Activated B cell treated with CpG ODN at 0.5 μM for 24 hours (primary cell): Measurements from ENCODE around the gene UBE2I. TPM values are rescaled to one million over a fixed set of nuclear protein-coding genes. Genes with fewer than 3 reads are reported as not detected.

Experiments
- ATAC-seq: fragments of 200-7000 bp; cut with Tn5 transposase; one replicate; pipeline ENCODE4 v1.10.0; 2021; ENCODE audit warnings: low read depth, mild to moderate bottlenecking, moderate library complexity
- CTCF ChIA-PET: fragments of 350-600 bp; sonication (Branson Sonifier 250); formaldehyde crosslinking; loops from one replicate; lab custom pipeline; 2021; ENCODE audit warnings: antibody characterized with exemption; lab: Charles Lee
- POLR2A ChIA-PET: fragments of 350-600 bp; sonication (Branson Sonifier 250); formaldehyde crosslinking; loops from one replicate; lab custom pipeline; 2021; ENCODE audit warnings: antibody characterized with exemption; lab: Charles Lee
- DNase-seq: peaks from one replicate; pipeline ENCODE4 v3.0.0; 2022
- H3K27ac Mint-ChIP-seq: one replicate; pipeline ENCODE4 v1.8.0; 2020; ENCODE audit warnings: mixed read lengths
- H3K27me3 Mint-ChIP-seq: one replicate; pipeline ENCODE4 v1.8.0; 2021; ENCODE audit warnings: mixed read lengths
- H3K36me3 Mint-ChIP-seq: one replicate; pipeline ENCODE4 v1.8.0; 2021; ENCODE audit warnings: low read depth, mixed read lengths
- H3K4me1 Mint-ChIP-seq: one replicate; pipeline ENCODE4 v1.8.0; 2021; ENCODE audit warnings: mixed read lengths
- H3K4me3 Mint-ChIP-seq: one replicate; pipeline ENCODE4 v1.8.0; 2020; ENCODE audit warnings: mild to moderate bottlenecking, mixed read lengths
- H3K9me3 Mint-ChIP-seq: one replicate; pipeline ENCODE4 v1.8.0; 2020; ENCODE audit warnings: mixed read lengths
- CTCF ChIP-seq: fragments of 200-600 bp; IDR thresholded peaks from one replicate; pipeline ENCODE4 v1.8.0; 2022; ENCODE audit warnings: antibody characterized with exemption, mild to moderate bottlenecking
- intact Hi-C: fragments of 100-400 bp; cut with micrococcal nuclease; formaldehyde crosslinking; loops from one replicate; pipeline ENCODE4 v1.15.1; 2024
- total RNA-seq: library from RNA; stranded (reverse); gene quantifications from 2 replicates; pipeline ENCODE4 v1.2.3, GENCODE V29; 2022

Gene UBE2I
- total RNA-seq, 1 donor from 2014 or later = 240 TPM

DNA sequence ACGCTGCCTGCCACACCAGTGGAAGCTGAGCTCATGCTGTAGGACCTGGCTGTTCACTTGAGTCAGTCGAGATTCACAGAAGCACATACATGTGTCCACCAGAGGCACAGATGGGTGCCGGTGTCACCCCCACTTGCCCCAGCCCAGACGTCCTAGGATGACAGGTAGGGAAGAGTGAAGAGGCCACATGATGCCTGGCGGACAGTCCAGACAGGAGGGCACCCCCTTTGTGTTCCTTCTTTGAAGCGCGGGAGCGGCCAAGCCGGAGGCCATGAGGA is 8.8 kb downstream of the UBE2I start:
- H3K4me3 Mint-ChIP-seq = no peak overlapping the region
- ChIA-PET CTCF (no interaction called here), POLR2A (interaction anchor here (1.4 kb wide), 1 partner anchor 10 kb away, joined by 3 read pairs; no protein-coding TSS in a partner anchor)
- H3K27me3 Mint-ChIP-seq = no peaks in the 10 kb centered on the region
- ATAC-seq (no peak), DNase-seq (no peak)
- H3K36me3 Mint-ChIP-seq = peaks cover 76% of the 10 kb centered on the region
- intact Hi-C loops = no loop called here
- no peaks in the 10 kb centered on the region for H3K9me3 Mint-ChIP-seq
- H3K4me1 Mint-ChIP-seq = peaks cover 8% of the 10 kb centered on the region
- TF ChIP-seq CTCF = no peak
- H3K27ac Mint-ChIP-seq = no peak overlapping the region

DNA sequence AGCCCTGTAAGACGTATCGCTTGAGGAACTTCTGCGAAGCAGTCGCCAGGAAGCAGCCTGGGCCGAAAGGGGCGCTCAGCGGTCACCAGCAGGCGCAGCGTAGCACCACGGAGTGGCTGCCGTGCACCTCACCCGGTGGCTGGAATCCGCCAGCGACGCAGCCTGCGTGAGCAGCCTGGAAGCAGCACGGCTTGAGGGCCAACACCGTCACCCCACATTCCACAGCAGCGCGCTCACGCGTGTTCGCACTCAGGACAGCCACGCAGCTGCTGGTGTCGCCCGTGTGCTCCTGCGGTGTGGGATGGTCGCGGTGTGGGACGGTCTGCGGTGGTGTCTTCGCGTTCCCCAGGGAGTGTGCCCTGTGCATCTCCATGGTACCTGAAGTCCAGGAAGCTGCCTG is 9.6 kb downstream of the UBE2I start:
- POLR2A ChIA-PET = no interaction called here
- no peak for TF ChIP-seq CTCF
- H3K27ac Mint-ChIP-seq = no peak overlapping the region

DNA sequence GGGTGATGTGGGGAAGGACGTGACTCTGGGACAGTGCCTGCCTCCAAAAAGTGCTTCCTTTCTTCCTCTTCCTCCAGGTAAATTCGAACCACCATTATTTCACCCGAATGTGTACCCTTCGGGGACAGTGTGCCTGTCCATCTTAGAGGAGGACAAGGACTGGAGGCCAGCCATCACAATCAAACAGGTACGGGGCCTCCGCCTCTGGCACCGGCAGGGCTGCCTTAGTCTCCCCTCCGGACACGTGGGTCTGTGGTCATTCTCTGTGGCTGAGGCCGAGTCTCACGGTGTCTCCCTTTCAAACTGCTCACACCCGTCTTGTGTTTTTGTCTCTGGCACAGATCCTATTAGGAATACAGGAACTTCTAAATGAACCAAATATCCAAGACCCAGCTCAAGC is 10.7 kb downstream of the UBE2I start:
- no peak for ATAC-seq
- H3K27me3 Mint-ChIP-seq = no peaks in the 10 kb centered on the region
- H3K9me3 Mint-ChIP-seq = no peaks in the 10 kb centered on the region
- DNase-seq = no peak
- CTCF ChIA-PET = no interaction called here
- H3K36me3 Mint-ChIP-seq = peaks cover 80% of the 10 kb centered on the region
- intact Hi-C loops = no loop called here
- no peak for TF ChIP-seq CTCF
- no peaks in the 10 kb centered on the region for H3K4me1 Mint-ChIP-seq
- no peak overlapping the region for H3K4me3 Mint-ChIP-seq
- no peak overlapping the region for H3K27ac Mint-ChIP-seq
- POLR2A ChIA-PET = no interaction called here

More for the DNA sequence above, 9.6 kb downstream of the UBE2I start:
- H3K4me3 Mint-ChIP-seq = no peak overlapping the region
- ATAC-seq (no peak), DNase-seq (no peak)
- peaks cover 76% of the 10 kb centered on the region for H3K36me3 Mint-ChIP-seq
- intact Hi-C loops = no loop called here
- H3K27me3 Mint-ChIP-seq = no peaks in the 10 kb centered on the region
- CTCF ChIA-PET = no interaction called here
- no peaks in the 10 kb centered on the region for H3K9me3 Mint-ChIP-seq
- H3K4me1 Mint-ChIP-seq = peaks cover 3% of the 10 kb centered on the region

DNA sequence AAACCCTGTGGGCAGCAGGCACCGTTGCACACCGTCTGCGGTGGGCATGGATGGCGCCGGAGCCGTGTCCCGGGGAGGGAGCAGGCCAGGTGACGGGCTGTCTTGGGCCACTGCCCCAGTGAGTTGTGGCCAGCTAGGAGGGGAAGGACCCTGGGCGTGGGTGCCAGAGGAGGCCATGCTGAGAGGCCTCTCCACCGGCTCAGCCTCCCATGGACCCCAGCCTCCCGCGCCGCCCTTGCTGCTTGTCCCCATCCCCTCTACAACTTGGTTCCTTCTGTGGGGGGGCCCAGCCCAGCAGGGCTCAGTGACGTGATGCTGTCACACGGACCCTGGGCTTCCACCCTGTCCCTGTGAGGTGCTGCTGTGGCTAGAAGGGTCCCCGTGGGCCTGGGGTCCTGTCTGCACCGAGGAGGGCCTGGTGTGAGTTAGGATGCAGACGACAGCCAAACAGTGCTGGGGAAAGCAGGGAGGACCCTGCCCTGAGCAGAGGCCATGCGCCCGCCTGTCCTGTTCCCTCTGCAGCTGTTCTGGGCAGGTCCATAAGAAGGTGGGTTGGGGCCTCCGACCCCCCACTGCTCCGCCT is 11.3 kb downstream of the UBE2I start:
- ChIA-PET CTCF (no interaction called here), POLR2A (interaction anchor here (0.6 kb wide), 1 partner anchor 421 kb away, joined by 11 read pairs; no protein-coding TSS in a partner anchor)
- H3K9me3 Mint-ChIP-seq = no peaks in the 10 kb centered on the region
- DNase-seq = no peak
- H3K27me3 Mint-ChIP-seq = no peaks in the 10 kb centered on the region
- no peak for TF ChIP-seq CTCF
- no peak overlapping the region for H3K4me3 Mint-ChIP-seq
- no peaks in the 10 kb centered on the region for H3K4me1 Mint-ChIP-seq
- intact Hi-C loops = no loop called here
- no peak for ATAC-seq
- peaks cover 80% of the 10 kb centered on the region for H3K36me3 Mint-ChIP-seq
- H3K27ac Mint-ChIP-seq = no peak overlapping the region

DNA sequence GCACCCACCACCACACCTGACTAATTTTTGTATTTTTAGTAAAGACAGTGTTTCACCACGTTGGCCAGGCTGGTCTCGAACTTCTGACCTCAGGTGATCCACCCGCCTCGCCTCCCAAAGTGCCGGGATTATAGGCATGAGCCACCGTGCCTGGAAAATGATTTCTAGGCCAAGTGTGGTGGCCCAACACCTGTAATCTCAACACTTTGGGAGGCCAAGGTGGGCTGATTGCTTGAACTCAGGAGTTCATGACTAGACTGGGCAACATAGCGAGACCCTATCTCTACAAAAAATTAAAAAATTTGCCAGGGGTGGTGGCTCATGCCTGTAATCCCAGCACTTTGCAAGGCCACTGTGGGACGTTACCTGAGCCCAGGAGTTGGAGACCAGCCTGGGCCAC is 13.0 kb downstream of the UBE2I start:
- Mint-ChIP-seq H3K4me3 (no peak overlapping the region), H3K36me3 (peaks cover 68% of the 10 kb centered on the region), H3K27ac (no peak overlapping the region), H3K27me3 (no peaks in the 10 kb centered on the region), H3K4me1 (peaks cover 4% of the 10 kb centered on the region), H3K9me3 (no peaks in the 10 kb centered on the region)
- TF ChIP-seq CTCF = no peak
- POLR2A ChIA-PET = interaction anchor here (0.6 to 1.1 kb wide), 3 partner anchors 10 to 633 kb away, joined by 3 to 7 read pairs (median 3); no protein-coding TSS in a partner anchor
- intact Hi-C loops = no loop called here
- DNase-seq (no peak), ATAC-seq (no peak)
- CTCF ChIA-PET = no interaction called here
